Colonic mucosa (tissue), 4 donors: ENCODE data around the gene EEFSEC. TPM values are rescaled to one million over a fixed set of nuclear protein-coding genes. Genes with fewer than 3 reads are reported as not detected.

Experiments
- DNase-seq: peaks from one replicate; pipeline ENCODE4 v3.0.0-alpha.2; 2020
- H3K27ac ChIP-seq: fragments of 200-600 bp; one replicate; pipeline ENCODE4 v1.8.0; 2021
- H3K27me3 ChIP-seq: fragments of 200-600 bp; one replicate; pipeline ENCODE4 v1.8.0; 2021
- H3K36me3 ChIP-seq: fragments of 200-600 bp; one replicate; pipeline ENCODE4 v1.8.0; 2021
- H3K4me1 ChIP-seq: fragments of 200-600 bp; one replicate; pipeline ENCODE4 v1.8.0; 2021; ENCODE audit warnings: mild to moderate bottlenecking
- H3K4me3 ChIP-seq: fragments of 200-600 bp; one replicate; pipeline ENCODE4 v1.8.0; 2021
- H3K9ac ChIP-seq, 2 donors: one replicate each; pipeline ENCODE4 v1.7.0; 2013; ENCODE audit warnings: control low read depth in 2 of 2, low read depth in 2 of 2, low read length in 2 of 2
- H3K9me3 ChIP-seq: fragments of 200-600 bp; one replicate; pipeline ENCODE4 v1.8.0; 2021
- intact Hi-C: fragments of 100-400 bp; cut with DNase I; formaldehyde crosslinking; loops from one replicate; pipeline ENCODE4 v1.14.1; 2022
- total RNA-seq, 2 donors: library from RNA; stranded (reverse); fragmentation: NEBNext Ultra II Directional in 1 of 2; extraction: Animal tissue kit (Norgen Biotek cat#: 25700) in 1 of 2; gene quantifications; one replicate each; pipeline ENCODE4 v1.2.1, GENCODE V29; 2021
- TF ChIP-seq, protein P1 (sequence below): fragments of 200-600 bp; IDR thresholded peaks from one replicate; pipeline ENCODE4 v1.8.0; 2022; ENCODE audit warnings: antibody characterized with exemption, mild to moderate bottlenecking
- donor health status: healthy.
- donor health status: DM: no; HTN: no; CAD: no.
- donor health status: DM: no; HTN: no; CAD: no.

The EEFSEC gene
- total RNA-seq, 2 donors from 2014 or later: 8.6 to 16.6 TPM

DNA sequence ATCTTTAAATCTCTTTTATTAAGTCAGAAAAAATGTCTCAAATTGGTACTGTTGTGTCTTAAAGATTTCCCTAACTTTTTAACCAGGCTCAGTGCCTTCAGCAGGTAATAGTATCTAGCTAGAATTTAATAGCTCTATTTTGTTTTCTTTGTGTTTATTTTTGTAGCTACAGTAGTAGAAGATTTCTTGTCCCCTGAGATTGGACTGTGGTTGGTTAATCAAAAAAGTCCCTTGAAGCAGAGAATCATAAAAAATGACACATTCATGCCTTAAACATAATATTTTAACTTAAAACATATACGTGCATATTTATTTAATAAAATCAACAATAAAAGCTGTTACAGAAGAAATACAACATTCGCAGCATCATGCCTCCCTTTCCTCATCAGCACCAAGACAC lies 102.8 kb downstream of the EEFSEC start:
- Histone ChIP-seq H3K4me1 (no peaks in the 10 kb centered on the region), H3K9ac (no peak overlapping the region), H3K4me3 (no peak overlapping the region), H3K27me3 (no peaks in the 10 kb centered on the region), H3K9me3 (no peaks in the 10 kb centered on the region), H3K36me3 (no peaks in the 10 kb centered on the region), H3K27ac (no peak overlapping the region)
- TF ChIP-seq, protein P1, sequence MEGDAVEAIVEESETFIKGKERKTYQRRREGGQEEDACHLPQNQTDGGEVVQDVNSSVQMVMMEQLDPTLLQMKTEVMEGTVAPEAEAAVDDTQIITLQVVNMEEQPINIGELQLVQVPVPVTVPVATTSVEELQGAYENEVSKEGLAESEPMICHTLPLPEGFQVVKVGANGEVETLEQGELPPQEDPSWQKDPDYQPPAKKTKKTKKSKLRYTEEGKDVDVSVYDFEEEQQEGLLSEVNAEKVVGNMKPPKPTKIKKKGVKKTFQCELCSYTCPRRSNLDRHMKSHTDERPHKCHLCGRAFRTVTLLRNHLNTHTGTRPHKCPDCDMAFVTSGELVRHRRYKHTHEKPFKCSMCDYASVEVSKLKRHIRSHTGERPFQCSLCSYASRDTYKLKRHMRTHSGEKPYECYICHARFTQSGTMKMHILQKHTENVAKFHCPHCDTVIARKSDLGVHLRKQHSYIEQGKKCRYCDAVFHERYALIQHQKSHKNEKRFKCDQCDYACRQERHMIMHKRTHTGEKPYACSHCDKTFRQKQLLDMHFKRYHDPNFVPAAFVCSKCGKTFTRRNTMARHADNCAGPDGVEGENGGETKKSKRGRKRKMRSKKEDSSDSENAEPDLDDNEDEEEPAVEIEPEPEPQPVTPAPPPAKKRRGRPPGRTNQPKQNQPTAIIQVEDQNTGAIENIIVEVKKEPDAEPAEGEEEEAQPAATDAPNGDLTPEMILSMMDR: no peak
- no peak for DNase-seq
- intact Hi-C loops: no loop called here

DNA sequence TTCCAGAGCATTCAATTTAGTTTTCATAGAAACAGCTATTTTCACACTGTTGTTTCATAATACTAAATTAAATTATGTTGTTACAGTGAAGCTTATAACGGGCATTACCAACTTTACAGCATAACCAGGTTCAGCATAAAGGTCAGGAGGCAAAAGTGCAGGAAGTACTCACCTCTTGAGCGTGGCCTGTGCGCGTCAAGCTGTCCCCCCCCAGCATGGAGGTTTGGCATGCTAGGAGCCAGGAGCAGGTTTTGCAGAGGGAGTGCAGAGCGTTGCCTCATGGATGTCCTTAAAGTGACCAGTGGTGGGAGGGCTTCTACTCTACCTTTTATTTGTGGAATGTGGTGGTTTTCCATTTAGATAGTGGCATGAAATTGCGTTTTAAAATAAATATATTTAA lies 104.4 kb downstream of the EEFSEC start:
- Histone ChIP-seq H3K36me3 (no peaks in the 10 kb centered on the region), H3K9ac (no peak overlapping the region), H3K27me3 (no peaks in the 10 kb centered on the region), H3K4me3 (no peak overlapping the region), H3K4me1 (no peaks in the 10 kb centered on the region), H3K9me3 (no peaks in the 10 kb centered on the region), H3K27ac (no peak overlapping the region)
- intact Hi-C loops: no loop called here
- no peak for DNase-seq
- TF ChIP-seq, protein P1: no peak

DNA sequence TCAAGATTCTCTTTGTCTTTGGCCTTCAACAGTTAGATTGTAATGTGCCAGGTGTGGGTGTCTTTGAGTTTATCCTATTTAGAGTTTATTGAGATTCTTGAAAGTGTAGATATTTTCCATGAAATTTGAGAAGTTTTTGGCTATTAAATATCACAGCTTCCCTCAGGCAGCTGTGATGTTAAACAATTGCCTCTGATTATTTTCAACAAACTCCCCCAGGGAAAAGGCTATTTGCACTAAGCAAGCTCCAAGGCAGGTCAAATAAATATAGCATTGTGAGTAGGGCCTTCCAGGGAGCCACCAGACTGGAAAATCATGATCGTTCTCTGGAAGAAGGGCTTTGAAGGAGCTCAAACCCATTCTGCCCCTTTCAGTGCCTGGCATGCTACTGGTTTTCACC lies 107.0 kb downstream of the EEFSEC start:
- H3K4me1 ChIP-seq: no peaks in the 10 kb centered on the region
- no peaks in the 10 kb centered on the region for H3K36me3 ChIP-seq
- H3K4me3 ChIP-seq: no peak overlapping the region
- no peaks in the 10 kb centered on the region for H3K27me3 ChIP-seq
- TF ChIP-seq, protein P1: no peak
- no peak overlapping the region for H3K27ac ChIP-seq
- H3K9ac ChIP-seq: no peak overlapping the region
- intact Hi-C loops: no loop called here
- DNase-seq: no peak
- no peaks in the 10 kb centered on the region for H3K9me3 ChIP-seq

DNA sequence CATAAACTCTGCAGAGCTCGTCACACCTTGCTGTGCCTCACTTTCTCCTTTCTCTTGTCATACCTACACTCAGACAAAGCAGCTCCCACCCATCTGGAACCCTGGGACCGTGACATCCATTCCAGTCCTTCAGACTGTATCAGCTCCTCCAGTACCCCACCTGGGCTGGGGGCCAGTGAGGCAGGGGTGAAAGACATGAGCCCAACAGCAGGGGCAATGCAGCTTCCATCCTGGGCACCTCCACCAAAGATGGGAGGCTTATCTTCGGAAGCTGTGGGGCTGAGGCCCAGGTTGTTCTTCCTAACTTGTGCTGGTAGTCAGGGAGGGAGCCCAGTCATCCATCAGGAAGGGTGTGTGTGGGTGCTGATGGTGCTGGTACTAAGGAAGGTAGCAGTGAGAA lies 109.2 kb downstream of the EEFSEC start:
- TF ChIP-seq, protein P1: no peak
- Histone ChIP-seq H3K9me3 (no peaks in the 10 kb centered on the region), H3K36me3 (no peaks in the 10 kb centered on the region), H3K4me3 (no peak overlapping the region), H3K27me3 (no peaks in the 10 kb centered on the region), H3K9ac (no peak overlapping the region), H3K4me1 (no peaks in the 10 kb centered on the region), H3K27ac (no peak overlapping the region)
- intact Hi-C loops: no loop called here
- no peak for DNase-seq

DNA sequence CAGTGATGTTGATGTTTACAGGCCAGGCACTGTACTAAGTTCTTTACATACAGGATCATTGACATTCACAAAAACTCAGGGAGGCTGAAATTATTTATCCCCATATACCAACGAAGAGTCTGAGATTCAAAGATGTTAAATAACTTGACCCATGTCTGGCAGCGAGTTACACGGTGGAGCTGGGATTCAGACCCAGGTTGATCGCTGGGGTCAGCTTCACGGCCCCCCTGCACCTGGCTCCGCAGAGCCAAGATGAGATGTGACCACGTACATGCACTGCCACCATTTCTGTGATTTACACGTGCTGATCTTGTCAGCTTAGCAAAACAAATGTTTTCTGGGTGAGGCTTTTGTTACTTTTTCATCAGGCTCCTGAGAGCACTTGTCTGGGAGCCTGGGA lies 109.8 kb downstream of the EEFSEC start:
- Histone ChIP-seq H3K4me1 (no peaks in the 10 kb centered on the region), H3K9ac (no peak overlapping the region), H3K9me3 (no peaks in the 10 kb centered on the region), H3K27ac (no peak overlapping the region), H3K27me3 (no peaks in the 10 kb centered on the region), H3K36me3 (no peaks in the 10 kb centered on the region), H3K4me3 (no peak overlapping the region)
- DNase-seq: no peak
- intact Hi-C loops: no loop called here
- TF ChIP-seq, protein P1: no peak

DNA sequence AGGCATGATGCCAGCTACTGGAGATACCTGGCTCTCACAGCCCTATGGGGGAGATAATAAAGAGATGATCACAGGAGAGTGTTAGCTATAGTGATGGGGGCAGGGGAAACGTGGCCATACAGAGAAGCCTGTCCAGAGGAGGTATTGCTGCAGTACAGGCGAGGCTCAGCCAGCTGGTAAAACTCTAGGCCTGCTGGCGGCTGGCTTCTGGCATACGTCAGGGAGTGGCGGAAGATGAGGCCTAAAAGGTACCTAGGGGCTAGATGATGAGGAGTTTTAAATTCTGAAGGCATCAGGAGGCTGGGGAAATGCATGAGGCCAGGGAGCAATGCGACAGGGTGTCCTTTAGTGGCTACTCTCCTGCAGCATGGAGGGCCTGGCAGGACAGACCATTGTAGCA lies 110.7 kb downstream of the EEFSEC start:
- intact Hi-C loops: no loop called here
- TF ChIP-seq, protein P1: no peak
- no peaks in the 10 kb centered on the region for H3K36me3 ChIP-seq
- no peak overlapping the region for H3K27ac ChIP-seq
- no peak for DNase-seq
- no peak overlapping the region for H3K9ac ChIP-seq
- no peaks in the 10 kb centered on the region for H3K27me3 ChIP-seq
- no peaks in the 10 kb centered on the region for H3K4me1 ChIP-seq
- no peaks in the 10 kb centered on the region for H3K9me3 ChIP-seq
- no peak overlapping the region for H3K4me3 ChIP-seq
